HepG2 (cell line): ENCODE measurements around the gene SLC4A11. TPM values are rescaled to one million over a fixed set of nuclear protein-coding genes. Genes with fewer than 3 reads are reported as not detected.

Experiments
- ATF7-NPFF ChIP-seq: sonication (generic); formaldehyde crosslinking; IDR thresholded peaks from 2 replicates; pipeline ENCODE4 v1.8.1; 2023; ENCODE audit warnings: mild to moderate bottlenecking, low read depth, missing genetic modification reagents, moderate library complexity
- FOXP1 ChIP-seq, 2 experiments: fragments of 450-650 bp in 1 of 2; IDR thresholded peaks; 2 replicates each; pipeline ENCODE4 v1.6.1; 2017 to 2018; ENCODE audit warnings: antibody characterized with exemption in 1 of 2
- GABPA ChIP-seq, 2 experiments: IDR thresholded peaks; 2 replicates each; pipeline ENCODE4 v1.6.1; 2011 to 2016; ENCODE audit warnings: low read depth in 2 of 2, low read length in 1 of 2, missing biosample characterization in 1 of 2, missing genetic modification characterization in 1 of 2
- HCFC1 ChIP-seq: fragments of 150-350 bp; IDR thresholded peaks from 2 replicates; pipeline ENCODE4 v1.6.1; 2014; ENCODE audit warnings: low read depth, low read length
- IKZF1 ChIP-seq: fragments of 450-650 bp; IDR thresholded peaks from 2 replicates; pipeline ENCODE4 v1.7.1; 2016
- MEIS2 ChIP-seq: sonication (generic); formaldehyde crosslinking; IDR thresholded peaks from 2 replicates; pipeline ENCODE4 v1.9.0; 2021; ENCODE audit warnings: mild to moderate bottlenecking, missing genetic modification reagents
- MLLT10 ChIP-seq: sonication (generic); formaldehyde crosslinking; IDR thresholded peaks from 2 replicates; pipeline ENCODE4 v1.4.0; 2020; ENCODE audit warnings: missing genetic modification reagents
- NFE2L1 ChIP-seq: sonication (generic); formaldehyde crosslinking; IDR thresholded peaks from 2 replicates; pipeline ENCODE4 v1.4.0; 2020; ENCODE audit warnings: missing genetic modification reagents, mild to moderate bottlenecking, borderline replicate concordance
- PAWR ChIP-seq: sonication (generic); formaldehyde crosslinking; IDR thresholded peaks from 2 replicates; pipeline ENCODE4 v1.4.0; 2020; ENCODE audit warnings: missing genetic modification reagents, mild to moderate bottlenecking, borderline replicate concordance
- SOX13 ChIP-seq, 3 experiments: fragments of 450-650 bp in 1 of 3; sonication (generic) in 1 of 3; formaldehyde crosslinking in 1 of 3; IDR thresholded peaks in 2 of 3; conservative IDR thresholded peaks in 1 of 3; 2 replicates each; pipeline versions ENCODE4 v1.5.0 to v1.6.1; 2016 to 2020; ENCODE audit warnings: antibody characterized with exemption in 1 of 3, mild to moderate bottlenecking in 1 of 3, missing compliant biosample characterization in 1 of 3, missing genetic modification reagents in 1 of 3, moderate library complexity in 1 of 3
- SP2 ChIP-seq: sonication (generic); formaldehyde crosslinking; IDR thresholded peaks from 2 replicates; pipeline ENCODE4 v1.5.1; 2020; ENCODE audit warnings: mild to moderate bottlenecking, missing genetic modification reagents
- TEAD2 ChIP-seq: sonication (generic); formaldehyde crosslinking; IDR thresholded peaks from 2 replicates; pipeline ENCODE4 v1.9.0; 2021; ENCODE audit warnings: missing genetic modification reagents
- TRIM22 ChIP-seq: fragments of 450-650 bp; IDR thresholded peaks from 2 replicates; pipeline ENCODE4 v1.6.1; 2017
- ZFAT ChIP-seq: sonication (generic); formaldehyde crosslinking; conservative IDR thresholded peaks from 2 replicates; pipeline ENCODE4 v1.8.1; 2023; ENCODE audit warnings: missing genetic modification reagents, inconsistent platforms
- ZNF180 ChIP-seq: sonication (generic); formaldehyde crosslinking; IDR thresholded peaks from 2 replicates; pipeline ENCODE4 v1.4.0; 2020; ENCODE audit warnings: low read depth, missing genetic modification reagents, borderline replicate concordance
- ZNF274 ChIP-seq: sonication (generic); formaldehyde crosslinking; IDR thresholded peaks from 2 replicates; pipeline ENCODE4 v1.5.1; 2020; ENCODE audit warnings: mild to moderate bottlenecking, missing genetic modification reagents
- ZNF567 ChIP-seq: sonication (generic); formaldehyde crosslinking; IDR thresholded peaks from 2 replicates; pipeline ENCODE4 v1.8.1; 2023; ENCODE audit warnings: mild to moderate bottlenecking, missing genetic modification reagents, borderline replicate concordance
- ZNF737 ChIP-seq: sonication (generic); formaldehyde crosslinking; IDR thresholded peaks from 2 replicates; pipeline ENCODE4 v1.5.0; 2020; ENCODE audit warnings: missing genetic modification reagents, mild to moderate bottlenecking, borderline replicate concordance
- polyA plus RNA-seq, 8 experiments: library from polyadenylated mRNA; depleted of rRNA in 3 of 8; stranded (reverse) in 7 of 8; unstranded in 1 of 8; fragments of >200 nt; fragmentation: Illumina TruSeq in 4 of 8; extraction: Trizol in 4 of 8; gene quantifications; 2 replicates each; pipeline versions ENCODE4 v1.2.1 to v1.2.3, GENCODE V29; 2011 to 2016; ENCODE audit warnings: low read depth in 4 of 8, missing spikeins in 1 of 8, mixed read lengths in 1 of 8; ENCODE audit not compliant: insufficient read depth in 1 of 8
- total RNA-seq, 5 experiments: library from RNA; depleted of rRNA; stranded (reverse); fragments of >200 nt; fragmentation: Illumina TruSeq; extraction: Trizol; gene quantifications; 2 replicates each; pipeline ENCODE4 v1.2.3, GENCODE V29; 2016; ENCODE audit warnings: low read depth in 1 of 5
- TF ChIP-seq, protein P1 (sequence below): sonication (generic); formaldehyde crosslinking; IDR thresholded peaks from 2 replicates; pipeline ENCODE4 v1.9.0; 2021; ENCODE audit warnings: missing genetic modification reagents, mild to moderate bottlenecking, borderline replicate concordance
- TF ChIP-seq, protein P2 (sequence below): sonication (generic); formaldehyde crosslinking; IDR thresholded peaks from 2 replicates; pipeline ENCODE4 v1.5.0; 2020; ENCODE audit warnings: missing genetic modification reagents, mild to moderate bottlenecking, borderline replicate concordance
- TF ChIP-seq, protein P3 (sequence below): sonication (generic); formaldehyde crosslinking; IDR thresholded peaks from 2 replicates; pipeline ENCODE4 v1.4.0; 2020; ENCODE audit warnings: missing genetic modification reagents, mild to moderate bottlenecking, borderline replicate concordance

The SLC4A11 gene
- total and polyA plus RNA-seq, 2 of the 13 experiments (the other 11 are each of a cell fraction or from before 2014, with no cell fraction given), result 3.9 to 27.0 TPM

DNA sequence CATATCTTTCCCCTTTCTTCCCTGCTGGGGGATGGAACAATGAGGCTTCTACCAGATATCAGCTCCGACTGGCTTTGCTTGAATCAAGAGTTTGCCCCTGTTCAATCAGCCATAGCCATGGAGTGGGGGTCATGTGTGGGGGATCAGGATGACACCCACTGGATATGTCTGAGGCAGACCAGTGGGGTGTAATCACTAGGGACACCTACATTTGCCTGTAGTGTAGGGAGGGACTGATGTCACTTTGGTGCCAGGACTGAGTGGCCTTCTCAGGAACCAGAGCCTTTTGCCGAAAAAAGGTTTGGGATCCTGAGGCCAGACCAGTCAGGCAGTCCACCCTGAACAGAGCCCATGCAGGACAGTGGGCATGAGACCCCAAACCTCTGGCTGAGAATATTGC lies 28.6 kb downstream of the SLC4A11 start (continued):
- no peak for TF ChIP-seq ATF7-NPFF (CRISPR knock-in tag)
- TF ChIP-seq, protein P1, sequence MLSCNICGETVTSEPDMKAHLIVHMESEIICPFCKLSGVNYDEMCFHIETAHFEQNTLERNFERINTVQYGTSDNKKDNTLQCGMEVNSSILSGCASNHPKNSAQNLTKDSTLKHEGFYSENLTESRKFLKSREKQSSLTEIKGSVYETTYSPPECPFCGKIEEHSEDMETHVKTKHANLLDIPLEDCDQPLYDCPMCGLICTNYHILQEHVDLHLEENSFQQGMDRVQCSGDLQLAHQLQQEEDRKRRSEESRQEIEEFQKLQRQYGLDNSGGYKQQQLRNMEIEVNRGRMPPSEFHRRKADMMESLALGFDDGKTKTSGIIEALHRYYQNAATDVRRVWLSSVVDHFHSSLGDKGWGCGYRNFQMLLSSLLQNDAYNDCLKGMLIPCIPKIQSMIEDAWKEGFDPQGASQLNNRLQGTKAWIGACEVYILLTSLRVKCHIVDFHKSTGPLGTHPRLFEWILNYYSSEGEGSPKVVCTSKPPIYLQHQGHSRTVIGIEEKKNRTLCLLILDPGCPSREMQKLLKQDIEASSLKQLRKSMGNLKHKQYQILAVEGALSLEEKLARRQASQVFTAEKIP, result 0 out of 2 replicates have a peak, but pooled peaks have one; percentile 12
- no peak for TF ChIP-seq TEAD2 (CRISPR knock-in tag)
- TF ChIP-seq NFE2L1, result 0 out of 2 replicates have a peak, but pooled peaks have one; percentile 62
- no peak for TF ChIP-seq ZFAT (CRISPR knock-in tag)
- 0 out of 2 replicates have a peak, but pooled peaks have one; percentile 49 for TF ChIP-seq ZNF567 (CRISPR knock-in tag)
- no peak for TF ChIP-seq ZNF274 (CRISPR knock-in tag)
- 0 out of 2 replicates have a peak, but pooled peaks have one; percentile 18 for TF ChIP-seq SP2 (CRISPR knock-in tag)
- TF ChIP-seq, protein P2, sequence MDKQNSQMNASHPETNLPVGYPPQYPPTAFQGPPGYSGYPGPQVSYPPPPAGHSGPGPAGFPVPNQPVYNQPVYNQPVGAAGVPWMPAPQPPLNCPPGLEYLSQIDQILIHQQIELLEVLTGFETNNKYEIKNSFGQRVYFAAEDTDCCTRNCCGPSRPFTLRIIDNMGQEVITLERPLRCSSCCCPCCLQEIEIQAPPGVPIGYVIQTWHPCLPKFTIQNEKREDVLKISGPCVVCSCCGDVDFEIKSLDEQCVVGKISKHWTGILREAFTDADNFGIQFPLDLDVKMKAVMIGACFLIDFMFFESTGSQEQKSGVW (CRISPR knock-in tag), result no peak
- TF ChIP-seq HCFC1, result no peak
- TF ChIP-seq IKZF1, result no peak
- TF ChIP-seq PAWR, result no peak
- no peak for TF ChIP-seq SOX13 (IDR thresholded peaks at IDR 0.05)
- TF ChIP-seq SOX13 (CRISPR knock-in tag; conservative IDR thresholded peaks at IDR 0.05 in 1 of 2, IDR thresholded peaks at IDR 0.05 in 1 of 2), result no peak
- TF ChIP-seq, protein P3, sequence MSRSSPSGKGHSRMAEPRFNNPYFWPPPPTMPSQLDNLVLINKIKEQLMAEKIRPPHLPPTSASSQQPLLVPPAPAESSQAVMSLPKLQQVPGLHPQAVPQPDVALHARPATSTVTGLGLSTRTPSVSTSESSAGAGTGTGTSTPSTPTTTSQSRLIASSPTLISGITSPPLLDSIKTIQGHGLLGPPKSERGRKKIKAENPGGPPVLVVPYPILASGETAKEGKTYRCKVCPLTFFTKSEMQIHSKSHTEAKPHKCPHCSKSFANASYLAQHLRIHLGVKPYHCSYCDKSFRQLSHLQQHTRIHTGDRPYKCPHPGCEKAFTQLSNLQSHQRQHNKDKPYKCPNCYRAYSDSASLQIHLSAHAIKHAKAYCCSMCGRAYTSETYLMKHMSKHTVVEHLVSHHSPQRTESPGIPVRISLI (CRISPR knock-in tag), result no peak
- no peak for TF ChIP-seq FOXP1 (IDR thresholded peaks at IDR 0.05)
- no peak for TF ChIP-seq FOXP1 (CRISPR knock-in tag; IDR thresholded peaks at IDR 0.05)
- no peak for TF ChIP-seq ZNF180 (CRISPR knock-in tag)
- TF ChIP-seq MLLT10 (CRISPR knock-in tag), result no peak
- no peak for TF ChIP-seq GABPA (IDR thresholded peaks at IDR 0.05; ENCODE audit: low read depth, low read length)
- no peak for TF ChIP-seq GABPA (CRISPR knock-in tag; IDR thresholded peaks at IDR 0.05; ENCODE audit: low read depth)
- no peak for TF ChIP-seq TRIM22
- TF ChIP-seq MEIS2 (CRISPR knock-in tag), result no peak
- 0 out of 2 replicates have a peak, but pooled peaks have one; percentile 42 for TF ChIP-seq ZNF737 (CRISPR knock-in tag)
